Upper lobe of left lung (tissue), 4 donors: ENCODE measurements around the gene BRAF.

Experiments used
- EP300 ChIP-seq, 4 donors: sonication (generic); formaldehyde crosslinking; IDR thresholded peaks; one replicate each; pipeline ENCODE4 v1.5.1; 2017; ENCODE audit warnings: antibody characterized with exemption in 4 of 4, control low read depth in 2 of 4
- POLR2AphosphoS5 ChIP-seq, 2 donors: sonication (generic); formaldehyde crosslinking; IDR thresholded peaks; one replicate each; pipeline ENCODE4 v1.5.1; 2017; ENCODE audit warnings: antibody characterized with exemption in 2 of 2
- TF ChIP-seq, protein P1 (sequence below), 6 experiments: fragments of 450-650 bp in 4 of 6; fragments of 200-600 bp in 2 of 6; sonication (generic) in 2 of 6; IDR thresholded peaks; one replicate each; pipeline ENCODE4 v1.5.1; 2016 to 2019; ENCODE audit warnings: antibody characterized with exemption in 6 of 6

GRCh38 chr7:140723574-140723973, 201.2 kb downstream of the BRAF start:
- TF ChIP-seq POLR2AphosphoS5 (IDR thresholded peaks at IDR 0.05) (no peak), EP300 (IDR thresholded peaks at IDR 0.05) (no peak)
- TF ChIP-seq, protein P1, sequence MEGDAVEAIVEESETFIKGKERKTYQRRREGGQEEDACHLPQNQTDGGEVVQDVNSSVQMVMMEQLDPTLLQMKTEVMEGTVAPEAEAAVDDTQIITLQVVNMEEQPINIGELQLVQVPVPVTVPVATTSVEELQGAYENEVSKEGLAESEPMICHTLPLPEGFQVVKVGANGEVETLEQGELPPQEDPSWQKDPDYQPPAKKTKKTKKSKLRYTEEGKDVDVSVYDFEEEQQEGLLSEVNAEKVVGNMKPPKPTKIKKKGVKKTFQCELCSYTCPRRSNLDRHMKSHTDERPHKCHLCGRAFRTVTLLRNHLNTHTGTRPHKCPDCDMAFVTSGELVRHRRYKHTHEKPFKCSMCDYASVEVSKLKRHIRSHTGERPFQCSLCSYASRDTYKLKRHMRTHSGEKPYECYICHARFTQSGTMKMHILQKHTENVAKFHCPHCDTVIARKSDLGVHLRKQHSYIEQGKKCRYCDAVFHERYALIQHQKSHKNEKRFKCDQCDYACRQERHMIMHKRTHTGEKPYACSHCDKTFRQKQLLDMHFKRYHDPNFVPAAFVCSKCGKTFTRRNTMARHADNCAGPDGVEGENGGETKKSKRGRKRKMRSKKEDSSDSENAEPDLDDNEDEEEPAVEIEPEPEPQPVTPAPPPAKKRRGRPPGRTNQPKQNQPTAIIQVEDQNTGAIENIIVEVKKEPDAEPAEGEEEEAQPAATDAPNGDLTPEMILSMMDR (IDR thresholded peaks at IDR 0.05), result no peak
